ENCODE measurements around the gene AOC1.
"Not testable (repeated sequence)": the region's sequence is repeated elsewhere in the genome, so short reads cannot be mapped to it uniquely, and the experiment has no call there.

AOC1 gene

GRCh38 chr7:150904011-150904909 lies 51.9 kb downstream of the AOC1 start:
- no peak for ATAC-seq
- TF ChIP-seq ZFP30 (CRISPR knock-in tag; IDR thresholded peaks at IDR 0.05) (no peak), TSHZ2 (CRISPR knock-in tag; IDR thresholded peaks at IDR 0.05) (no peak), ZNF8 (CRISPR knock-in tag; IDR thresholded peaks at IDR 0.05) (no peak), PPARA (CRISPR knock-in tag; IDR thresholded peaks at IDR 0.05; ENCODE audit: borderline replicate concordance) (no peak), ARNTL (CRISPR knock-in tag; IDR thresholded peaks at IDR 0.05; ENCODE audit: borderline replicate concordance, low read depth) (no peak), SNAI2 (CRISPR knock-in tag; IDR thresholded peaks at IDR 0.05) (no peak), ISL1 (CRISPR knock-in tag; IDR thresholded peaks at IDR 0.05) (no peak), ESRRG (CRISPR knock-in tag; IDR thresholded peaks at IDR 0.05) (no peak), ZNF565 (CRISPR knock-in tag; conservative IDR thresholded peaks at IDR 0.05; ENCODE audit: low read depth) (no peak), CSDC2 (CRISPR knock-in tag; IDR thresholded peaks at IDR 0.05) (no peak), OSR1 (CRISPR knock-in tag; IDR thresholded peaks at IDR 0.05) (no peak), GLIS3 (CRISPR knock-in tag; IDR thresholded peaks at IDR 0.05) (no peak), BACH2 (CRISPR knock-in tag; IDR thresholded peaks at IDR 0.05; ENCODE audit: borderline replicate concordance) (no peak), TOX (CRISPR knock-in tag; IDR thresholded peaks at IDR 0.05; ENCODE audit: borderline replicate concordance) (no peak)
- TF ChIP-seq, protein P1, sequence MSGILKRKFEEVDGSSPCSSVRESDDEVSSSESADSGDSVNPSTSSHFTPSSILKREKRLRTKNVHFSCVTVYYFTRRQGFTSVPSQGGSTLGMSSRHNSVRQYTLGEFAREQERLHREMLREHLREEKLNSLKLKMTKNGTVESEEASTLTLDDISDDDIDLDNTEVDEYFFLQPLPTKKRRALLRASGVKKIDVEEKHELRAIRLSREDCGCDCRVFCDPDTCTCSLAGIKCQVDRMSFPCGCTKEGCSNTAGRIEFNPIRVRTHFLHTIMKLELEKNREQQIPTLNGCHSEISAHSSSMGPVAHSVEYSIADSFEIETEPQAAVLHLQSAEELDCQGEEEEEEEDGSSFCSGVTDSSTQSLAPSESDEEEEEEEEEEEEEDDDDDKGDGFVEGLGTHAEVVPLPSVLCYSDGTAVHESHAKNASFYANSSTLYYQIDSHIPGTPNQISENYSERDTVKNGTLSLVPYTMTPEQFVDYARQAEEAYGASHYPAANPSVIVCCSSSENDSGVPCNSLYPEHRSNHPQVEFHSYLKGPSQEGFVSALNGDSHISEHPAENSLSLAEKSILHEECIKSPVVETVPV (CRISPR knock-in tag; IDR thresholded peaks at IDR 0.05) = no peak

DNA sequence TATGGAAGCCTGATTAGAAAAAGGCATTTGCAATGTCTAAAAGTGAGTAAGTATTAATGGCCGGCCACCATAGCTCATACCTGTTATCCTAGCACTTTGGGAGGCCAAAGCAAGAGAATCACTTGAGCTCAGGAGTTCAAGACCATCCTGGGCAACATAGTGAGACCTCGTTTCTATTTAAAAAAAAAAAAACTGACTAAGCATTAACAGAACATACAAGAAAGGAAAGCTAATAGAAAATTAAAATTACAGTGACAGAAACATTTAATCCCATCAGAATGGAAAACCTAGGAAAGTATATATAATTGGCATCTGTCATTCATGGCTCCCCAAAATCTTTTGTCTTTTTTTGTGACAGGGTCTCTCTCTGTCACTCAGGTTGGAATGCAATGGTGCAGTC lies 55.9 kb downstream of the AOC1 start:
- TF ChIP-seq TCF4 (CRISPR knock-in tag; IDR thresholded peaks at IDR 0.05; ENCODE audit: borderline replicate concordance) (no peak), ZNF70 (CRISPR knock-in tag; IDR thresholded peaks at IDR 0.05) (no peak)
- TF ChIP-seq, protein P2, sequence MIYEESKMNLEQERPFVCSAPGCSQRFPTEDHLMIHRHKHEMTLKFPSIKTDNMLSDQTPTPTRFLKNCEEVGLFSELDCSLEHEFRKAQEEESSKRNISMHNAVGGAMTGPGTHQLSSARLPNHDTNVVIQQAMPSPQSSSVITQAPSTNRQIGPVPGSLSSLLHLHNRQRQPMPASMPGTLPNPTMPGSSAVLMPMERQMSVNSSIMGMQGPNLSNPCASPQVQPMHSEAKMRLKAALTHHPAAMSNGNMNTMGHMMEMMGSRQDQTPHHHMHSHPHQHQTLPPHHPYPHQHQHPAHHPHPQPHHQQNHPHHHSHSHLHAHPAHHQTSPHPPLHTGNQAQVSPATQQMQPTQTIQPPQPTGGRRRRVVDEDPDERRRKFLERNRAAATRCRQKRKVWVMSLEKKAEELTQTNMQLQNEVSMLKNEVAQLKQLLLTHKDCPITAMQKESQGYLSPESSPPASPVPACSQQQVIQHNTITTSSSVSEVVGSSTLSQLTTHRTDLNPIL (CRISPR knock-in tag; IDR thresholded peaks at IDR 0.05; ENCODE audit: low read depth) = no peak
- no peak for ATAC-seq

- no peak for TF ChIP-seq PATZ1 (CRISPR knock-in tag; IDR thresholded peaks at IDR 0.05; ENCODE audit: borderline replicate concordance)
- no peak for TF ChIP-seq ZFP30 (CRISPR knock-in tag; IDR thresholded peaks at IDR 0.05)
- no peak for TF ChIP-seq ZNF8 (CRISPR knock-in tag; IDR thresholded peaks at IDR 0.05)
- TF ChIP-seq, protein P3, sequence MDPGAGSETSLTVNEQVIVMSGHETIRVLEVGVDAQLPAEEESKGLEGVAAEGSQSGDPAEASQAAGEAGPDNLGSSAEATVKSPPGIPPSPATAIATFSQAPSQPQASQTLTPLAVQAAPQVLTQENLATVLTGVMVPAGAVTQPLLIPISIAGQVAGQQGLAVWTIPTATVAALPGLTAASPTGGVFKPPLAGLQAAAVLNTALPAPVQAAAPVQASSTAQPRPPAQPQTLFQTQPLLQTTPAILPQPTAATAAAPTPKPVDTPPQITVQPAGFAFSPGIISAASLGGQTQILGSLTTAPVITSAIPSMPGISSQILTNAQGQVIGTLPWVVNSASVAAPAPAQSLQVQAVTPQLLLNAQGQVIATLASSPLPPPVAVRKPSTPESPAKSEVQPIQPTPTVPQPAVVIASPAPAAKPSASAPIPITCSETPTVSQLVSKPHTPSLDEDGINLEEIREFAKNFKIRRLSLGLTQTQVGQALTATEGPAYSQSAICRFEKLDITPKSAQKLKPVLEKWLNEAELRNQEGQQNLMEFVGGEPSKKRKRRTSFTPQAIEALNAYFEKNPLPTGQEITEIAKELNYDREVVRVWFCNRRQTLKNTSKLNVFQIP (CRISPR knock-in tag; IDR thresholded peaks at IDR 0.05; ENCODE audit: borderline replicate concordance, low read depth) = no peak
- no peak for TF ChIP-seq RARB (CRISPR knock-in tag; IDR thresholded peaks at IDR 0.05)
- no peak for TF ChIP-seq ZFP3 (CRISPR knock-in tag; IDR thresholded peaks at IDR 0.05)
Observed at GRCh38 chr7:150909200-150909995, 57.1 kb downstream of the AOC1 start.

GRCh38 chr7:150910305-150910995 lies 58.1 kb downstream of the AOC1 start:
- ATAC-seq = not testable (repeated sequence)

More at GRCh38 chr7:150909200-150909995, 57.1 kb downstream of the AOC1 start:
- no peak for ATAC-seq
